Heart left ventricle (tissue), 13 donors: ENCODE measurements around the gene CHRNA7.

ENCODE experiments used
- CTCF ChIP-seq, 12 donors: fragments of 200-600 bp; sonication (generic) in 4 of 12; IDR thresholded peaks; one replicate each; pipeline versions ENCODE4 v1.5.0 to v1.8.0; 2018 to 2022; ENCODE audit warnings: antibody characterized with exemption in 12 of 12, mild to moderate bottlenecking in 5 of 12
- POLR2A ChIP-seq, 2 donors: fragments of 450-650 bp; IDR thresholded peaks; one replicate each; pipeline ENCODE4 v1.6.1; 2017; ENCODE audit warnings: antibody characterized with exemption in 2 of 2, mild to moderate bottlenecking in 2 of 2, moderate library complexity in 2 of 2
- donor health status: ischemic (EF 13 %, LVEDD 7.1; RV severe dilation, severe dysfunction).
- donor health status: DM: no; HTN: yes; CAD: no.
- donor health status: DM: no; HTN: no; CAD: no.
- donor health status: ischemic (EF 25% LVEDD 6.9; RV normal size, moderate dysfunction).
- donor health status: ischemic (EF 25% LVEDD 5.7; RV mildly dilated, moderate dysfunction).
- donor health status: ischemic (EF 35%, LVEDD 5.7; RV mildly dilated, moderate dysfunction).
- donor health status: nonischemic (EF 11% LVEDD 7.7; RV severe dilation, severe dysfunction).
- donor health status: DM: yes; HTN: yes; CAD: no.
- donor health status: PGD.
- donor health status: ischemic (EF 29% LVEDD 5.4; RV normal size, mild dysfunction).
- donor health status: nonischemic (EF 23%, LVEDD 6.1; RV moderate dilation, normal function).

GRCh38 chr15:32034106-32034505, 3.8 kb downstream of the CHRNA7 start:
- TF ChIP-seq CTCF (IDR thresholded peaks at IDR 0.05) = no peak
- TF ChIP-seq POLR2A (IDR thresholded peaks at IDR 0.05) = no peak
